ENCODE results near the gene ANO4.

The ANO4 gene

GRCh38 chr12:100857971-100858370, 63.4 kb downstream of the ANO4 start:
- no peaks in the 10 kb centered on the region for H3K27me3 ChIP-seq (ENCODE audit: control insufficient read depth in 3 of 3, insufficient read depth in 3 of 3, low read depth in 1 of 3, low read length in 3 of 3)
- H2AFZ ChIP-seq (ENCODE audit: low read length) = no peak overlapping the region
- no peak overlapping the region for H3K4me3 ChIP-seq (ENCODE audit: low read length in 2 of 2)
- H4K8ac ChIP-seq (ENCODE audit: low read depth, low read length) = no peak overlapping the region
- no peaks in the 10 kb centered on the region for H3K36me3 ChIP-seq (replicated peaks in 1 of 2; ENCODE audit: control insufficient read depth in 2 of 2, insufficient read depth in 2 of 2, low read length in 2 of 2)
- H3K27ac ChIP-seq (replicated peaks; ENCODE audit: low read length) = no peak overlapping the region
- H3K9me3 ChIP-seq (replicated peaks in 1 of 2; ENCODE audit: control insufficient read depth in 2 of 2, insufficient read depth in 1 of 2, low read depth in 1 of 2, low read length in 2 of 2) = no peaks in the 10 kb centered on the region
- no peak overlapping the region for H2AK5ac ChIP-seq (ENCODE audit: low read depth, low read length)
- no peak overlapping the region for H3K9ac ChIP-seq (ENCODE audit: low read depth, low read length, poor library complexity)
- H3K4me1 ChIP-seq (ENCODE audit: control insufficient read depth in 2 of 2, insufficient read depth in 1 of 2, low read depth in 1 of 2, low read length in 2 of 2) = no peaks in the 10 kb centered on the region
- WGBS, 2 donors (ENCODE audit: extremely low coverage in 2 of 2, insufficient read length in 2 of 2, insufficient replicate concordance in 1 of 2) = no CpG with 5 or more reads among the region's 1 CpG
- H2BK120ac ChIP-seq (ENCODE audit: low read depth, low read length) = no peak overlapping the region
- no peak overlapping the region for H3K4me2 ChIP-seq (ENCODE audit: insufficient read depth, low read length, poor library complexity, severe bottlenecking)
- H3K4ac ChIP-seq (ENCODE audit: low read length) = no peak overlapping the region
- no peak overlapping the region for H3K18ac ChIP-seq (ENCODE audit: low read length)
- no peak overlapping the region for H3K23ac ChIP-seq (ENCODE audit: low read depth, low read length, poor library complexity)
- H2BK12ac ChIP-seq (ENCODE audit: low read length) = no peak overlapping the region
- no peaks in the 10 kb centered on the region for H3K79me1 ChIP-seq (ENCODE audit: low read depth, low read length)
- H2BK15ac ChIP-seq (ENCODE audit: low read length) = no peak overlapping the region
- no peak for DNase-seq (ENCODE audit: low spot score)
- H3K14ac ChIP-seq (ENCODE audit: low read length) = no peak overlapping the region
- H4K91ac ChIP-seq (ENCODE audit: low read depth, low read length, poor library complexity) = no peak overlapping the region
- no peak overlapping the region for H2BK5ac ChIP-seq (ENCODE audit: low read length)

DNA sequence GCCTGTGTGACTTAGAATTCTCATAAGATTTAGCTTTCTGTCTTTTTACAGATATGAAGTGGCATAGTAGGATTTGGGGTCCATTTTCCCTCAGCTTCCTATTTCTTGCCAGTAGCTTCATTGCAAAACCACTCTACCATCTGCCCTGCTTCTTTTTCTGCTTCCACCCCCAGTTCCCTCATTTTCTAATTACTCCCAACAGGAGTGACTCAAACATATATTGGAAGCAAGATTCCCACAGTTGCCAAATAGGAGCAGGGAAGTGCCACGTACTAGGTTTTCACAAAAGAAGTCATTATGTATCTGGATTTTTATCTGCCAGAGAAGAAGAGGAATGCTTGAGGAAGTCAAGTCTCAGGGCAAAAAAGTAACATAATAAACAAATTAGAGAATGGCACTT, 64.1 kb downstream of the ANO4 start:
- Histone ChIP-seq H3K18ac (ENCODE audit: low read length) (no peak overlapping the region), H3K9ac (ENCODE audit: low read depth, low read length, poor library complexity) (no peak overlapping the region), H3K27ac (replicated peaks; ENCODE audit: low read length) (no peak overlapping the region), H4K8ac (ENCODE audit: low read depth, low read length) (no peak overlapping the region), H2AK5ac (ENCODE audit: low read depth, low read length) (no peak overlapping the region), H3K4ac (ENCODE audit: low read length) (no peak overlapping the region), H3K79me1 (ENCODE audit: low read depth, low read length) (no peaks in the 10 kb centered on the region), H3K4me1 (ENCODE audit: control insufficient read depth in 2 of 2, insufficient read depth in 1 of 2, low read depth in 1 of 2, low read length in 2 of 2) (no peaks in the 10 kb centered on the region), H4K91ac (ENCODE audit: low read depth, low read length, poor library complexity) (no peak overlapping the region), H2BK15ac (ENCODE audit: low read length) (no peak overlapping the region), H3K14ac (ENCODE audit: low read length) (no peak overlapping the region), H3K23ac (ENCODE audit: low read depth, low read length, poor library complexity) (no peak overlapping the region), H2BK12ac (ENCODE audit: low read length) (no peak overlapping the region), H3K9me3 (replicated peaks in 1 of 2; ENCODE audit: control insufficient read depth in 2 of 2, insufficient read depth in 1 of 2, low read depth in 1 of 2, low read length in 2 of 2) (no peaks in the 10 kb centered on the region), H2BK120ac (ENCODE audit: low read depth, low read length) (no peak overlapping the region), H3K36me3 (replicated peaks in 1 of 2; ENCODE audit: control insufficient read depth in 2 of 2, insufficient read depth in 2 of 2, low read length in 2 of 2) (no peaks in the 10 kb centered on the region), H3K4me3 (ENCODE audit: low read length in 2 of 2) (no peak overlapping the region), H3K4me2 (ENCODE audit: insufficient read depth, low read length, poor library complexity, severe bottlenecking) (no peak overlapping the region), H2AFZ (ENCODE audit: low read length) (no peak overlapping the region), H2BK5ac (ENCODE audit: low read length) (no peak overlapping the region), H3K27me3 (ENCODE audit: control insufficient read depth in 3 of 3, insufficient read depth in 3 of 3, low read depth in 1 of 3, low read length in 3 of 3) (no peaks in the 10 kb centered on the region)
- no CpG with 5 or more reads among the region's 1 CpG for WGBS, 2 donors (ENCODE audit: extremely low coverage in 2 of 2, insufficient read length in 2 of 2, insufficient replicate concordance in 1 of 2)
- DNase-seq (ENCODE audit: low spot score) = no peak

GRCh38 chr12:100859063-100859627, 64.6 kb downstream of the ANO4 start:
- Histone ChIP-seq H3K9me3 (replicated peaks in 1 of 2; ENCODE audit: control insufficient read depth in 2 of 2, insufficient read depth in 1 of 2, low read depth in 1 of 2, low read length in 2 of 2) (no peaks in the 10 kb centered on the region), H3K36me3 (replicated peaks in 1 of 2; ENCODE audit: control insufficient read depth in 2 of 2, insufficient read depth in 2 of 2, low read length in 2 of 2) (no peaks in the 10 kb centered on the region), H2BK15ac (ENCODE audit: low read length) (no peak overlapping the region), H3K4ac (ENCODE audit: low read length) (no peak overlapping the region), H3K14ac (ENCODE audit: low read length) (no peak overlapping the region), H4K8ac (ENCODE audit: low read depth, low read length) (no peak overlapping the region), H2BK5ac (ENCODE audit: low read length) (no peak overlapping the region), H4K91ac (ENCODE audit: low read depth, low read length, poor library complexity) (no peak overlapping the region), H3K27ac (replicated peaks; ENCODE audit: low read length) (no peak overlapping the region), H3K4me3 (ENCODE audit: low read length in 2 of 2) (no peak overlapping the region), H3K4me2 (ENCODE audit: insufficient read depth, low read length, poor library complexity, severe bottlenecking) (no peak overlapping the region), H3K18ac (ENCODE audit: low read length) (no peak overlapping the region), H3K4me1 (ENCODE audit: control insufficient read depth in 2 of 2, insufficient read depth in 1 of 2, low read depth in 1 of 2, low read length in 2 of 2) (no peaks in the 10 kb centered on the region), H3K79me1 (ENCODE audit: low read depth, low read length) (no peaks in the 10 kb centered on the region), H2BK120ac (ENCODE audit: low read depth, low read length) (no peak overlapping the region), H2AFZ (ENCODE audit: low read length) (no peak overlapping the region), H3K23ac (ENCODE audit: low read depth, low read length, poor library complexity) (no peak overlapping the region), H3K27me3 (ENCODE audit: control insufficient read depth in 3 of 3, insufficient read depth in 3 of 3, low read depth in 1 of 3, low read length in 3 of 3) (no peaks in the 10 kb centered on the region), H3K9ac (ENCODE audit: low read depth, low read length, poor library complexity) (no peak overlapping the region), H2BK12ac (ENCODE audit: low read length) (no peak overlapping the region), H2AK5ac (ENCODE audit: low read depth, low read length) (no peak overlapping the region)
- WGBS, 2 donors (ENCODE audit: extremely low coverage in 2 of 2, insufficient read length in 2 of 2, insufficient replicate concordance in 1 of 2) = no CpG with 5 or more reads among the region's 5 CpGs
- no peak for DNase-seq (ENCODE audit: low spot score)

DNA sequence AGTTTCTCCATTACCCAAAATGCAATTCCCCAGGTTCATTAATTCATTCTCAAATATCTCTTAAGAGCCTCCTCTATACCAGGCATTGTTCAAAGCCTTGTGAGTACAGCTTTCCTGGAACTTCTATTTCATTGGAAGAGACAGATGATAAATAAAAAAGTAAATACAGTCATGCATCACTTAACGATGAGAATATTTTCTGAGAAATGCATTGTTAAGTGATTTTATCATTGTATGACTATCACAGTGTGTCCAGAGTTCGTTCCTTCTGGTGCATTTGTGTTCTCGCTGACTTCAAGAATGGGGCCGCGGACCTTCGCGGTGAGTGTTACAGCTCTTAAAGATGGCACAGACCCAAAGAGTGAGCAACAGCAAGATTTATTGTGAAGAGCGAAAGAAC, 66.0 kb downstream of the ANO4 start:
- no peak overlapping the region for H2BK5ac ChIP-seq (ENCODE audit: low read length)
- H3K27ac ChIP-seq (replicated peaks; ENCODE audit: low read length) = no peak overlapping the region
- H3K14ac ChIP-seq (ENCODE audit: low read length) = no peak overlapping the region
- H3K79me1 ChIP-seq (ENCODE audit: low read depth, low read length) = no peaks in the 10 kb centered on the region
- WGBS, 2 donors (ENCODE audit: extremely low coverage in 2 of 2, insufficient read length in 2 of 2, insufficient replicate concordance in 1 of 2) = no CpG with 5 or more reads among the region's 8 CpGs
- no peak overlapping the region for H2BK12ac ChIP-seq (ENCODE audit: low read length)
- H3K27me3 ChIP-seq (ENCODE audit: control insufficient read depth in 3 of 3, insufficient read depth in 3 of 3, low read depth in 1 of 3, low read length in 3 of 3) = no peaks in the 10 kb centered on the region
- no peak overlapping the region for H4K91ac ChIP-seq (ENCODE audit: low read depth, low read length, poor library complexity)
- H4K8ac ChIP-seq (ENCODE audit: low read depth, low read length) = no peak overlapping the region
- H3K4me3 ChIP-seq (ENCODE audit: low read length in 2 of 2) = no peak overlapping the region
- no peak overlapping the region for H3K9ac ChIP-seq (ENCODE audit: low read depth, low read length, poor library complexity)
- no peak overlapping the region for H2AK5ac ChIP-seq (ENCODE audit: low read depth, low read length)
- H2BK15ac ChIP-seq (ENCODE audit: low read length) = no peak overlapping the region
- no peak overlapping the region for H3K4ac ChIP-seq (ENCODE audit: low read length)
- no peak for DNase-seq (ENCODE audit: low spot score)
- no peak overlapping the region for H3K23ac ChIP-seq (ENCODE audit: low read depth, low read length, poor library complexity)
- no peak overlapping the region for H3K18ac ChIP-seq (ENCODE audit: low read length)
- no peak overlapping the region for H2AFZ ChIP-seq (ENCODE audit: low read length)
- H2BK120ac ChIP-seq (ENCODE audit: low read depth, low read length) = no peak overlapping the region
- H3K9me3 ChIP-seq (replicated peaks in 1 of 2; ENCODE audit: control insufficient read depth in 2 of 2, insufficient read depth in 1 of 2, low read depth in 1 of 2, low read length in 2 of 2) = no peaks in the 10 kb centered on the region
- H3K36me3 ChIP-seq (replicated peaks in 1 of 2; ENCODE audit: control insufficient read depth in 2 of 2, insufficient read depth in 2 of 2, low read length in 2 of 2) = no peaks in the 10 kb centered on the region
- H3K4me2 ChIP-seq (ENCODE audit: insufficient read depth, low read length, poor library complexity, severe bottlenecking) = no peak overlapping the region
- H3K4me1 ChIP-seq (ENCODE audit: control insufficient read depth in 2 of 2, insufficient read depth in 1 of 2, low read depth in 1 of 2, low read length in 2 of 2) = no peaks in the 10 kb centered on the region
